ENCODE measurements around the gene HDHD3. TPM values are rescaled to one million over a fixed set of nuclear protein-coding genes. Genes with fewer than 3 reads are reported as not detected.

HDHD3 gene
- 100 to 1,000 TPM in 3 of 4 donors, 10 to 100 TPM in 1; 96.9 to 370 (median 210) TPM for polyA plus RNA-seq
- long read RNA-seq, donor 1, transcript HDHD3-203 (3 exons, 913 nt): minor isoform, 72 of 178 reads
- long read RNA-seq, donor 1, transcript HDHD3-202 (3 exons, 1,497 nt): major isoform, 88 of 178 reads
- long read RNA-seq, donor 1, transcript HDHD3-201 (2 exons, 1,834 nt): minor isoform, 18 of 178 reads
- long read RNA-seq, donor 1, partial matches to known transcripts: 0 of 178 reads
- long read RNA-seq, donor 1, other reads (novel, unspliced or antisense): 0 of 178 reads
- long read RNA-seq, donor 2, transcript HDHD3-201 (2 exons, 1,834 nt): minor isoform, 5 of 33 reads
- long read RNA-seq, donor 2, transcript HDHD3-203 (3 exons, 913 nt): minor isoform, 13 of 33 reads
- long read RNA-seq, donor 2, transcript HDHD3-202 (3 exons, 1,497 nt): major isoform, 15 of 33 reads
- long read RNA-seq, donor 2, partial matches to known transcripts: 0 of 33 reads
- long read RNA-seq, donor 2, other reads (novel, unspliced or antisense): 0 of 33 reads
- long read RNA-seq, donor 3, transcript HDHD3-201 (2 exons, 1,834 nt): minor isoform, 7 of 52 reads
- long read RNA-seq, donor 3, transcript HDHD3-203 (3 exons, 913 nt): minor isoform, 20 of 52 reads
- long read RNA-seq, donor 3, transcript HDHD3-202 (3 exons, 1,497 nt): major isoform, 25 of 52 reads
- long read RNA-seq, donor 3, partial matches to known transcripts: 0 of 52 reads
- long read RNA-seq, donor 3, other reads (novel, unspliced or antisense): 0 of 52 reads
- long read RNA-seq, donor 4: 0 reads
- long read RNA-seq, donor 5, partial matches to known transcripts: 0 of 8 reads
- long read RNA-seq, donor 5, other reads (novel, unspliced or antisense): 0 of 8 reads
- long read RNA-seq, donor 6, transcript HDHD3-203 (3 exons, 913 nt): minor isoform, 12 of 70 reads
- long read RNA-seq, donor 6, transcript HDHD3-201 (2 exons, 1,834 nt): minor isoform, 19 of 70 reads
- long read RNA-seq, donor 6, transcript HDHD3-202 (3 exons, 1,497 nt): major isoform, 39 of 70 reads
- long read RNA-seq, donor 6, partial matches to known transcripts: 0 of 70 reads
- long read RNA-seq, donor 6, other reads (novel, unspliced or antisense): 0 of 70 reads
- long read RNA-seq, donor 7: 0 reads
- long read RNA-seq, donor 8: 0 reads
- long read RNA-seq, donor 9, transcript HDHD3-202 (3 exons, 1,497 nt): major isoform, 7 of 15 reads
- long read RNA-seq, donor 9, transcript HDHD3-203 (3 exons, 913 nt): minor isoform, 5 of 15 reads
- long read RNA-seq, donor 9, partial matches to known transcripts: 0 of 15 reads
- long read RNA-seq, donor 9, other reads (novel, unspliced or antisense): 0 of 15 reads
- long read RNA-seq, donor 10, transcript HDHD3-202 (3 exons, 1,497 nt): major isoform, 28 of 61 reads
- long read RNA-seq, donor 10, transcript HDHD3-201 (2 exons, 1,834 nt): minor isoform, 6 of 61 reads
- long read RNA-seq, donor 10, transcript HDHD3-203 (3 exons, 913 nt): minor isoform, 14 of 61 reads
- long read RNA-seq, donor 10, partial matches to known transcripts: 13 of 61 reads
- long read RNA-seq, donor 10, other reads (novel, unspliced or antisense): 0 of 61 reads

- FAIRE-seq: no peak
- WGBS, 3 donors: 0 to 1% (median 1%) methylated on average over 52 to 74 of the region's 74 CpGs
These were observed at the start of gene HDHD3 for GRCh38 chr9:113376634-113377567. HDHD3 (minus strand) TSS chr9:113376986; CDS start chr9:113374354, 2,632 bp downstream.

GRCh38 chr9:113425072-113425471 is 48.3 kb upstream of the HDHD3 start:
- H3K4me3 ChIP-seq (ENCODE audit: low read depth in 1 of 3, low read length in 3 of 3): no peak overlapping the region
- H3K27ac ChIP-seq (ENCODE audit: low read depth in 1 of 3, low read length in 2 of 3): no peak overlapping the region
- H3K9me3 ChIP-seq (ENCODE audit: control insufficient read depth in 2 of 2, insufficient read depth in 1 of 2, low read depth in 1 of 2, low read length in 1 of 2): no peaks in the 10 kb centered on the region
- FAIRE-seq (no peak), DNase-seq (no peak)
- no peaks in the 10 kb centered on the region for H3K36me3 ChIP-seq (ENCODE audit: control insufficient read depth in 3 of 3, insufficient read depth in 2 of 3, low read depth in 1 of 3, low read length in 3 of 3)
- no peaks in the 10 kb centered on the region for H3K4me1 ChIP-seq (ENCODE audit: control insufficient read depth in 3 of 3, insufficient read depth in 2 of 3, low read depth in 1 of 3, low read length in 2 of 3)
- no peaks in the 10 kb centered on the region for H3K27me3 ChIP-seq (ENCODE audit: control insufficient read depth in 3 of 3, insufficient read depth in 3 of 3, low read length in 3 of 3)
- 53 to 67% (median 54%) methylated on average over 2 of the region's 2 CpGs for WGBS, 3 donors

More at GRCh38 chr9:113376634-113377567, at the start of gene HDHD3:
- H3K4me3 ChIP-seq (ENCODE audit: low read depth in 1 of 3, low read length in 3 of 3): peak within 1 kb of the TSS; percentile 78 to 100 (median 87)
- no peaks in the 10 kb centered on the region for H3K27me3 ChIP-seq (ENCODE audit: control insufficient read depth in 3 of 3, insufficient read depth in 3 of 3, low read length in 3 of 3)
- peak; percentile 93 to 94 for DNase-seq
- peak within 1 kb of the TSS; percentile 95 to 100 (median 97) for H3K27ac ChIP-seq (ENCODE audit: low read depth in 1 of 3, low read length in 2 of 3)
- H3K4me1 ChIP-seq (ENCODE audit: control insufficient read depth in 3 of 3, insufficient read depth in 2 of 3, low read depth in 1 of 3, low read length in 2 of 3): peaks cover 5 to 61% (median 7%) of the 10 kb centered on the region in 3 donors
- H3K9me3 ChIP-seq (ENCODE audit: control insufficient read depth in 2 of 2, insufficient read depth in 1 of 2, low read depth in 1 of 2, low read length in 1 of 2): no peaks in the 10 kb centered on the region
- peaks cover 4 to 34% (median 14%) of the 10 kb centered on the region in 3 donors for H3K36me3 ChIP-seq (ENCODE audit: control insufficient read depth in 3 of 3, insufficient read depth in 2 of 3, low read depth in 1 of 3, low read length in 3 of 3)

DNA sequence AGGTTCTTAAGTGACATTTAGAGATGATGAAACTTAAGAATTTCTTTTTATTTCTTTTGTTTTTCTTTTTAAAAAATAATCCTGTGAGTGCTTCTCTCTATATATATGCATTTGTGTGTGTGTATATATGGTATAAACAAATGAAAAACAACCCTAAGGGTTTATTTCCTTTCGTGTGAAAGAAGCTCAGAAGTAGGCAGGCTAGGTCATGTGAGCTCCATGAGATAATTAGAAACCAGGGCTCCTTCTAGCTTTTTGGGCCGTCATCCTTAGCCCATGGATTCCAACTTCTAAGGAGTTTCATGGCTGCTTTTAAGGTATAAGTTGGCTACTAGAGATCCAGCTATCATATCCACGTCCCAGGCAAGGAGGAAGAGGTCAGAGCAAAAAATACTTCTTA is 44.9 kb upstream of the HDHD3 start:
- H3K27ac ChIP-seq (ENCODE audit: low read depth in 1 of 3, low read length in 2 of 3): no peak overlapping the region
- DNase-seq (no peak), FAIRE-seq (no peak)
- no peaks in the 10 kb centered on the region for H3K9me3 ChIP-seq (ENCODE audit: control insufficient read depth in 2 of 2, insufficient read depth in 1 of 2, low read depth in 1 of 2, low read length in 1 of 2)
- H3K4me1 ChIP-seq (ENCODE audit: control insufficient read depth in 3 of 3, insufficient read depth in 2 of 3, low read depth in 1 of 3, low read length in 2 of 3): no peaks in the 10 kb centered on the region
- H3K36me3 ChIP-seq (ENCODE audit: control insufficient read depth in 3 of 3, insufficient read depth in 2 of 3, low read depth in 1 of 3, low read length in 3 of 3): no peaks in the 10 kb centered on the region
- 61 to 82% (median 77%) methylated on average over 3 of the region's 3 CpGs for WGBS, 3 donors
- H3K27me3 ChIP-seq (ENCODE audit: control insufficient read depth in 3 of 3, insufficient read depth in 3 of 3, low read length in 3 of 3): no peaks in the 10 kb centered on the region
- no peak overlapping the region for H3K4me3 ChIP-seq (ENCODE audit: low read depth in 1 of 3, low read length in 3 of 3)

DNA sequence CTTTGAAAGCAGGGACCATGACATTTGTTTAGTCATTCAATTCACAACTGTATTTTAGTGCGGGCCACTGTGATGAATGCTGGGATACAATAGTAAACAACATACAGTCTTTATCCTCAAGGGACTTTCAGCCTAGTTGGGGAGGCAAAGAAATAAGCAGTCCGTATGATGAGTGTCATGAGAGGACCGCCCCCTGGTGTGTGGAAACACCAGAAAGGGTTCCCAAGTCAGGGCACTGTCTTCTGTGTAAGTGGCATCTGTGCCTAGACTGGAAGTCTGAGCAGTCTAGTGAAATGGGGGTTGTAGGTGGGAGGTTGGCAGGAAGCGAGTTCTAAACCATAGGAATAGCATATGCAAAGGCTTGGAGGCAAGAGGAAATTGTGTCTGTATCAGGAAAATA is 40.6 kb upstream of the HDHD3 start:
- no peak for FAIRE-seq
- no peaks in the 10 kb centered on the region for H3K36me3 ChIP-seq (ENCODE audit: control insufficient read depth in 3 of 3, insufficient read depth in 2 of 3, low read depth in 1 of 3, low read length in 3 of 3)
- 76 to 85% (median 84%) methylated on average over 4 of the region's 4 CpGs for WGBS, 3 donors
- H3K27ac ChIP-seq (ENCODE audit: low read depth in 1 of 3, low read length in 2 of 3): no peak overlapping the region
- no peaks in the 10 kb centered on the region for H3K9me3 ChIP-seq (ENCODE audit: control insufficient read depth in 2 of 2, insufficient read depth in 1 of 2, low read depth in 1 of 2, low read length in 1 of 2)
- no peaks in the 10 kb centered on the region for H3K27me3 ChIP-seq (ENCODE audit: control insufficient read depth in 3 of 3, insufficient read depth in 3 of 3, low read length in 3 of 3)
- DNase-seq: no peak
- no peak overlapping the region for H3K4me3 ChIP-seq (ENCODE audit: low read depth in 1 of 3, low read length in 3 of 3)
- H3K4me1 ChIP-seq (ENCODE audit: control insufficient read depth in 3 of 3, insufficient read depth in 2 of 3, low read depth in 1 of 3, low read length in 2 of 3): no peaks in the 10 kb centered on the region

DNA sequence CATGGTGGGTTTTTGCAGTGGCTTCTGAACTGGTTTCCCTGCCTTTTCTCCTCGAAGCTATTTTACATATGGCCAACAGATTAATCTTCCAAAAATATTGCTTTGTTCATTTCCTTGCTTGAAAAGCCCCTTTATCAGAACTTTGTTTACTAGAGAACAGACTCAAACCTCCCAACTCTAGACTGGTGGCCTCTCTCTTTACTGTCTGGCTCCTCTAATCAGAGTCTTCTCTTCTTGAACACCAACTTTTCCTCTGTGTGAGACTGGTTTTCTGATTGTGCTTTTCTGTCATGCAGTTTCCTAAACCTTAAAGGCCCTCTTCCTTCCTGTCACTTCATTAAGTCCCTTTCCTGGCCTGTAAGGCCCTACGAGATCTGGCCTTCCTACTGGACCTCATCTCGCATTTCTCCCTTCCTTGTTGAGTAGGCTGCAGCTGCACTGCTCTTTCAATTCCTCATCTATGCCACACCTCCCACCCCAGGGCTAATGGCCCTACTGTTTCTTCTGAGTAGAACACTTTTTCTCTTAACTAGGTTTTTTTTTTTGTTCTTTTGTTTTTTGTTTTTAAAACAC is 39.4 kb upstream of the HDHD3 start:
- Histone ChIP-seq H3K27ac (ENCODE audit: low read depth in 1 of 3, low read length in 2 of 3) (peak overlapping the region in 2 of 3 donors; percentile 35 to 65), H3K4me3 (ENCODE audit: low read depth in 1 of 3, low read length in 3 of 3) (no peak overlapping the region), H3K9me3 (ENCODE audit: control insufficient read depth in 2 of 2, insufficient read depth in 1 of 2, low read depth in 1 of 2, low read length in 1 of 2) (no peaks in the 10 kb centered on the region), H3K4me1 (ENCODE audit: control insufficient read depth in 3 of 3, insufficient read depth in 2 of 3, low read depth in 1 of 3, low read length in 2 of 3) (no peaks in the 10 kb centered on the region), H3K27me3 (ENCODE audit: control insufficient read depth in 3 of 3, insufficient read depth in 3 of 3, low read length in 3 of 3) (no peaks in the 10 kb centered on the region), H3K36me3 (ENCODE audit: control insufficient read depth in 3 of 3, insufficient read depth in 2 of 3, low read depth in 1 of 3, low read length in 3 of 3) (no peaks in the 10 kb centered on the region)
- no peak for DNase-seq
- no peak for FAIRE-seq
- WGBS, 3 donors: 51 to 74% (median 66%) methylated on average over 3 of the region's 3 CpGs

- Histone ChIP-seq H3K4me1 (ENCODE audit: control insufficient read depth in 3 of 3, insufficient read depth in 2 of 3, low read depth in 1 of 3, low read length in 2 of 3) (peaks cover 0 to 6% (median 0%) of the 10 kb centered on the region in 3 donors), H3K36me3 (ENCODE audit: control insufficient read depth in 3 of 3, insufficient read depth in 2 of 3, low read depth in 1 of 3, low read length in 3 of 3) (peaks cover 0 to 14% (median 4%) of the 10 kb centered on the region in 3 donors), H3K4me3 (ENCODE audit: low read depth in 1 of 3, low read length in 3 of 3) (peak within 1 kb of the TSS; percentile 70 to 83 (median 73)), H3K27ac (ENCODE audit: low read depth in 1 of 3, low read length in 2 of 3) (peak within 1 kb of the TSS; percentile 77 to 99 (median 96)), H3K27me3 (ENCODE audit: control insufficient read depth in 3 of 3, insufficient read depth in 3 of 3, low read length in 3 of 3) (no peaks in the 10 kb centered on the region), H3K9me3 (ENCODE audit: control insufficient read depth in 2 of 2, insufficient read depth in 1 of 2, low read depth in 1 of 2, low read length in 1 of 2) (no peaks in the 10 kb centered on the region)
- DNase-seq: peak; percentile 94 to 99
- FAIRE-seq: no peak
- 0 to 1% (median 0%) methylated on average over 58 to 61 of the region's 61 CpGs for WGBS, 3 donors
These were observed 33.5 kb upstream of the HDHD3 start, which contains the start of the genes C9orf43 and POLE3 for GRCh38 chr9:113410207-113410864. C9orf43 (plus strand) TSS chr9:113410747; CDS start chr9:113413494, 2,747 bp downstream. POLE3 (minus strand) TSS chr9:113410675; CDS start chr9:113410293, 382 bp downstream.
